ENCODE measurements around the gene USPL1. TPM values are rescaled to one million over a fixed set of nuclear protein-coding genes. Genes with fewer than 3 reads are reported as not detected.

The USPL1 gene
- total and polyA plus RNA-seq, 11 donors = 4.5 to 14.3 (median 10.1) TPM

DNA sequence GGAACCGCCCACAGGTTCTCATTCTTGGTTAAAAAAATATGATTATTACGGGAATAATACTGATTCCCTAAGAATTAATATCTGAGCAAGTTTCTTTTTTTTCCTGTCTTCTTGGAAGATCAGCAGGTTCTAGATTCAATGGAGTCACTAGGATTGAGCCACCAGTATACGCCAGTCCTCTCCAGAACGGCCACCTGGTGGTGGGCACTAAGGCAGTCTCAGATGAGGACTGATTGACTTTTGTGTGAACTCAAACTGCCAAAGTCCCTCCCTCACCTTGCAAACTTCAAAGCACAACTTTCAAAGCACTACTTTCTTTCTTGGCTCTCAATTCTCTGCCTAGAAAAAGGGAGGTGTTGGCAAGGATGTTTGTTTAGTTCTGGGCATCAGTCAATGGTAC is 84.3 kb downstream of the USPL1 start:
- Histone ChIP-seq H3K9me3 (no peaks in the 10 kb centered on the region), H3K4me3 (no peak overlapping the region), H3K27me3 (no peaks in the 10 kb centered on the region), H3K27ac (no peak overlapping the region), H3K4me1 (peaks cover 0 to 20% (median 8%) of the 10 kb centered on the region in 12 donors), H3K36me3 (no peaks in the 10 kb centered on the region)
- DNase-seq (no peak), ATAC-seq (no peak)
- no peak for TF ChIP-seq POLR2A (IDR thresholded peaks at IDR 0.05)
- TF ChIP-seq, protein P1, sequence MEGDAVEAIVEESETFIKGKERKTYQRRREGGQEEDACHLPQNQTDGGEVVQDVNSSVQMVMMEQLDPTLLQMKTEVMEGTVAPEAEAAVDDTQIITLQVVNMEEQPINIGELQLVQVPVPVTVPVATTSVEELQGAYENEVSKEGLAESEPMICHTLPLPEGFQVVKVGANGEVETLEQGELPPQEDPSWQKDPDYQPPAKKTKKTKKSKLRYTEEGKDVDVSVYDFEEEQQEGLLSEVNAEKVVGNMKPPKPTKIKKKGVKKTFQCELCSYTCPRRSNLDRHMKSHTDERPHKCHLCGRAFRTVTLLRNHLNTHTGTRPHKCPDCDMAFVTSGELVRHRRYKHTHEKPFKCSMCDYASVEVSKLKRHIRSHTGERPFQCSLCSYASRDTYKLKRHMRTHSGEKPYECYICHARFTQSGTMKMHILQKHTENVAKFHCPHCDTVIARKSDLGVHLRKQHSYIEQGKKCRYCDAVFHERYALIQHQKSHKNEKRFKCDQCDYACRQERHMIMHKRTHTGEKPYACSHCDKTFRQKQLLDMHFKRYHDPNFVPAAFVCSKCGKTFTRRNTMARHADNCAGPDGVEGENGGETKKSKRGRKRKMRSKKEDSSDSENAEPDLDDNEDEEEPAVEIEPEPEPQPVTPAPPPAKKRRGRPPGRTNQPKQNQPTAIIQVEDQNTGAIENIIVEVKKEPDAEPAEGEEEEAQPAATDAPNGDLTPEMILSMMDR (IDR thresholded peaks at IDR 0.05) = no peak
- intact Hi-C loops (cut with DNase I) = no loop called here
- 95 to 97% (median 96%) methylated on average over 4 of the region's 4 CpGs for WGBS, 4 donors

DNA sequence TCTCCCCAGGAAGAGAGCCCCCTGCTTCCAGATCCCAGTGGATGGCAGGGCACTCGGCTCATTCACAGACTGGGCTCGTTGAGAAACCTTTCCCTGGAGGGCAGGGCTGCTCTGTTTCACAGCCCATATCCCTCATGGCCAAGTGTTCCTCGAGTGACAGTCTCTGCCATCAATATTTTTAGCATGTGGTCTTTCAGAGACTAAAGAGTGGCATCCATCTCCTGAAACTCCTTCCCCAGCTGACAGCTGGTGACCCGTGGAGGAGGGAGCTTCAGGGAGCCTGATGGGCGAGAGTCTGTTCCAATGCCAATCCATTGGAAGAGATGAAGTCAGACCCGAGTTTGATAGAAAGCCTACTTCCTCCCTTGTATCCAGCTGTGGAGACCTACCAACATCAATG is 86.9 kb downstream of the USPL1 start:
- intact Hi-C loops (cut with DNase I) = no loop called here
- no peaks in the 10 kb centered on the region for H3K36me3 ChIP-seq
- ATAC-seq = no peak
- H3K4me1 ChIP-seq = peaks cover 0 to 6% (median 0%) of the 10 kb centered on the region in 12 donors
- WGBS, 4 donors = 56 to 63% (median 58%) methylated on average over 6 of the region's 6 CpGs
- no peak overlapping the region for H3K27ac ChIP-seq
- no peaks in the 10 kb centered on the region for H3K27me3 ChIP-seq
- no peak for DNase-seq
- no peak overlapping the region for H3K4me3 ChIP-seq
- H3K9me3 ChIP-seq = no peaks in the 10 kb centered on the region
- TF ChIP-seq, protein P1 (IDR thresholded peaks at IDR 0.05) = no peak
- TF ChIP-seq POLR2A (IDR thresholded peaks at IDR 0.05) = no peak

DNA sequence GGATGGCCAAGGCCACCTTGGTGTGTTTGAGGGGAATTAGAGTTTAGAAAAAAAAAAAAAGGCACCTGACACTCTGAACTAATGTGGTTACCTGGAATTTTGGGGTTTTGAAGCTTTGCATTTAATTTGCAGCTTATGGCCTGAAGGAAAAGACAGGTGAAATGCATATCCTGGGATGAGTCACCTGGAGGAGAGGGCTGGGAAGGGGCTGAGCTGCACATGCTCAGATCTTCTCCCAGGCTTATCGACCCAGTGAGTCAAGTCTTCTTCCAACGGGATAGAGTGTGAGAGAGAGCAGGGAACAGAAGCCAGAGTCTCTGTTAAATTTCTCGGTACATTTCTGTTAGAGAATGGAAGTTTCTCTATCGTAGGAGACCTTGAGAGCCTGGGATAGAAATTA is 88.0 kb downstream of the USPL1 start:
- H3K27ac ChIP-seq = no peak overlapping the region
- DNase-seq (no peak), ATAC-seq (no peak)
- no peaks in the 10 kb centered on the region for H3K36me3 ChIP-seq
- no peak overlapping the region for H3K4me3 ChIP-seq
- H3K4me1 ChIP-seq = peaks cover 0 to 6% (median 0%) of the 10 kb centered on the region in 12 donors
- WGBS, 4 donors = 66 to 89% (median 84%) methylated on average over 4 of the region's 4 CpGs
- TF ChIP-seq, protein P1 (IDR thresholded peaks at IDR 0.05) = no peak
- no peak for TF ChIP-seq POLR2A (IDR thresholded peaks at IDR 0.05)
- intact Hi-C loops (cut with DNase I) = no loop called here
- H3K9me3 ChIP-seq = no peaks in the 10 kb centered on the region
- no peaks in the 10 kb centered on the region for H3K27me3 ChIP-seq

DNA sequence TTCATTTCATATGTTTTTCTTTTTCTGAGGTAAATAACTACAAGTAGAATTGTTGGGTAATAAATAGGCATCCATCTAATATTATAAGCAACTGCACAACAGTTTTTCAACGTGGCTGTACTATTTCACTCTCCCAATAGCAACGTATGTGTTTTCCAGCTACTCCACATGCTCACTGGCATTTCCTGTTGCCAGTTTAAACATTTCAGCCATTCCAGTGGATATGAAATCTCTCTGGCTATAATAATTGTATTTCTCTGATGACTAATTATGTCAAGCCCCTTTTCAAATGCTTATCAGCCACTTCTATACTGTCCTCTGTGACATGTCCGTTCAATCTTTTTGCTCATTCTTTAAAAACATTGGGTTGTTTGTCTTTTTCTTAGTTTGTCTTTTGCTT is 90.8 kb downstream of the USPL1 start:
- intact Hi-C loops (cut with DNase I) = no loop called here
- no peaks in the 10 kb centered on the region for H3K36me3 ChIP-seq
- peaks cover 0 to 24% (median 0%) of the 10 kb centered on the region in 12 donors for H3K4me1 ChIP-seq
- no peak for TF ChIP-seq POLR2A (IDR thresholded peaks at IDR 0.05)
- TF ChIP-seq, protein P1 (IDR thresholded peaks at IDR 0.05) = no peak
- H3K4me3 ChIP-seq = no peak overlapping the region
- WGBS, 4 donors = 38 to 61% (median 56%) methylated on average over 3 of the region's 3 CpGs
- H3K9me3 ChIP-seq = no peaks in the 10 kb centered on the region
- H3K27ac ChIP-seq = no peak overlapping the region
- H3K27me3 ChIP-seq = no peaks in the 10 kb centered on the region
- DNase-seq (no peak), ATAC-seq (no peak)

Other genes with a start within 250 kb of the USPL1 start
- under 1 TPM in 1 of 9 donors, not detected in 8; 0.32 TPM for gene UBE2L5, start 195.4 kb upstream of the USPL1 start, total RNA-seq
- gene UBE2L5, start 195.4 kb upstream of the USPL1 start, polyA plus RNA-seq = not detected
- 100 to 1,000 TPM; 137 to 215 (median 164) TPM for gene HMGB1, start 152.0 kb upstream of the USPL1 start, total RNA-seq
- gene HMGB1, start 152.0 kb upstream of the USPL1 start, polyA plus RNA-seq = 100 to 1,000 TPM; 236 to 361 TPM
- gene ALOX5AP, start 117.6 kb downstream of the USPL1 start, total RNA-seq = 10 to 100 TPM in 4 of 9 donors, 1 to 10 TPM in 5; 2.4 to 24.3 (median 8.8) TPM
- gene ALOX5AP, start 117.6 kb downstream of the USPL1 start, polyA plus RNA-seq = 10 to 100 TPM in 1 of 2 donors, under 1 TPM in 1; 0.88 to 15.1 TPM